Endometrium (tissue), 2 donors: ENCODE measurements around the gene SRRM4.
"Not testable (repeated sequence)": the region's sequence is repeated elsewhere in the genome, so short reads cannot be mapped to it uniquely, and the experiment has no call there.

Experiments
- FAIRE-seq: peaks from 2 replicates; lab custom pipeline; 2012; peaks lifted over from hg19 to GRCh38; lab: Jason Lieb, UNC
- donor health status: control.
- donor health status: control.

SRRM4 gene

GRCh38 chr12:119071176-119071575 lies 89.8 kb downstream of the SRRM4 start:
- FAIRE-seq = no peak

DNA sequence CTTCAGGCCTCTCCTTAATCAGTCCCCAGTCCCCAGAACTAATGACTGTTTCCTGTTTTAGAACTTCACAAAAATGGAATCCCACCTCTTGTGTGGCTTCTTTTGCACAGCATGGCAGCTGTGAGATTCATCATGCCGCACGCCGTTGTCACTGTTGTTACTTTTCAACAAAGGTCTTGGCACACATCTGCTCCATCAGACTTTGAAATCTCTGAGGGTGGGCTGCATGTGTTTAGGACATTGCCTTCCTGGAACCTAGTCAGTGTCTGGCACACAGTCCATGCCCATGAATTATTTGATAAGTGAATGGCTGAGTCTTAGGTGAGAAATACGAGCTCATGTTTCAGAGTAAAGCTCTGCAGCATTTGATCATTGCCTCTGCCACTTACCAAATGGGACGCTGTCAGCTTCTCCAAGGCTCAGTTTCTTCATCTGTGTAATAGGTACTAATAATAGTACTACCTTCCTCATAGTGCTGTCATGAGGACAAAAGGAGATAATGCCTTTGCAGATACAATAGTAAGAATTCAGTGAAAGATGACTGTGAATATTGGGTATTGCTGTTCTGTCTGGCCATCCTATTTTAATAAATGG lies 90.4 kb downstream of the SRRM4 start:
- no peak for FAIRE-seq

GRCh38 chr12:119072440-119072839 lies 91.1 kb downstream of the SRRM4 start:
- no peak for FAIRE-seq

DNA sequence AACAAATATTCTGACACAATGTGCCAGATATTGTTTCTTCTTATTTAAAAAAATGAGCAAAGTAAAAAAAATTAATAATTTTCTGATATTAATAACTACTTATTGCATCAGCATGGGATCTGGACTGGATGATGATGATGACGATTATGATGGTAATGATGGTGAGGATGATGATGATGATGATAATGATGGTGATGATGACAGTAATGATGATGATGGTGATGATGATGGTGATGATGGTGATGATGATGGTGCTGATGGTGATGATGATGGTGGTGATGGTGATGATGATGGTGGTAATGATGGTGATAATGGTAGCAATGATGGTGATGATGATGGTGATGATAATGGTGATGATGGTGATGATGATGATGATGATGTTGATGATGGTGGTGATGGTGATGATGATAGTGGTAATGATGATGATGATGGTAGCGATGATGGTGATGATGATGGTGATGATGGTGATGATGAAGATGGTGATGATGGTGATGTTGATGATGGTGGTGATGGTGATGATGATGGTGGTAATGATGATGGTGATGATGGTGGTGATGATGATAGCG lies 94.0 kb downstream of the SRRM4 start:
- no peak for FAIRE-seq

DNA sequence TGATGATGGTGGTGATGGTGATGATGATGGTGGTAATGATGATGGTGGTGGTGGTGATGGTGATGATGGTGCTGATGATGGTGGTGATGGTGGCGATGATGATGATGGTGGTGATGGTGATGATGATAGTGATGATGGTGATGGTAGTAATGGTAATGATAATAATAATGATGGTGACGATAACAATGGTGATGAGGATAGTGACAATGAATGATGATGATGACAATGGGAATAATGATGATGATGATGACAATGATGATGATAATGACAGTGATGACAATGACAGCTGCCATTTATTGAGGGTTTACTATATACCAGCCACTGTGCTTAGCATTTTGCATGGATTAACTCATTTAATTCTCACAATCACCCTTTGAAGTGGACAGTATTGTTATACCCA lies 94.6 kb downstream of the SRRM4 start:
- no peak for FAIRE-seq

GRCh38 chr12:119079530-119079929 lies 98.2 kb downstream of the SRRM4 start:
- FAIRE-seq = no peak

GRCh38 chr12:119082016-119082415 lies 100.7 kb downstream of the SRRM4 start:
- FAIRE-seq = no peak

DNA sequence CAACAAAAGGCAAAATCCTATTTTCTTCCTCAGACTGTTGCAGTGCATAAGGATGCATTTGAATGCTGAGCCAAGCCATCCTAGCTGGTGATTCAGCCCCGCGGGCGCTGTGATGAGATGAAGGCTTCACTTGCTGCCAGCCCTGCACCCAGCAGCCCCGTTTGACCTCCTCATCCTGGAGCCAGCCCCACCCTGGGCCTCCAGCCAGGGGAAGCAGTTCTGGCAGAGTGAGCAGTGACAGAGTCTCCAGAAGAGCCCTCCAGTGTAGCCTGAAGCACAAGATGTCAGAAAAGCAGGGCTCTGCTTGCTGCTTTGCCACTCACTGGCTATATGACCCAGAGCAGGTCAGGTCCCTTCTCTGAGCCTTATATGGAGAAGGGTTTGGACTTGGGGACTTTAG lies 101.2 kb downstream of the SRRM4 start:
- FAIRE-seq = no peak

- FAIRE-seq = no peak
These were observed 107.5 kb downstream of the SRRM4 start for GRCh38 chr12:119088685-119089379.

DNA sequence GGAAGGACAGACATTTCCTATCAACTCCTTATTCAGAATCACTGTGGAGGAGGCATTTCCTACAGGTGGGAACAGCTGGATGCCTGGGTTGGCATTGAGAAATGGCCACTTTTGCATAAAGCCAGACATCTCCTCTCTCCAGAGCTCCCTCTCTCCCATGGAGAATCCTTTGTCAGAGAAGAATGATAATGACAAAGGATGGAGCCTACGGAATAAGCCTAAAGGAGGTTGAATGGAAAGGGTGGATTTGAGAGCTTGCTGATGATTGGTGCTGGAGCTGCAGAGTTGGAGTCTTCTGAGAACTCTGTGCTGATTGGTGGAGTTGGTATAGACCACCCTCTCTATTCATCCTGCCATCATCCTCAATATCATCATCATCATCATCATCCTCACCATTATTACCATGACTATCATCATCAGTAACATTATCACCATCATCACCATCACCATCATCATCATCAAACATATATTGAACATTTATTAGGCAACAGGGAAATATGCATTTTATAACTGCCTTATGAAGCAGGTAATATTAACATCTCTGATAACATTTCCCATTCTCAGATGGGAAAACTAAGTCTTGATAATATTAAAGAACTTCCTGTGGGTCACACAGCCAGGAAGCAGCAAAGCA lies 108.2 kb downstream of the SRRM4 start:
- no peak for FAIRE-seq

DNA sequence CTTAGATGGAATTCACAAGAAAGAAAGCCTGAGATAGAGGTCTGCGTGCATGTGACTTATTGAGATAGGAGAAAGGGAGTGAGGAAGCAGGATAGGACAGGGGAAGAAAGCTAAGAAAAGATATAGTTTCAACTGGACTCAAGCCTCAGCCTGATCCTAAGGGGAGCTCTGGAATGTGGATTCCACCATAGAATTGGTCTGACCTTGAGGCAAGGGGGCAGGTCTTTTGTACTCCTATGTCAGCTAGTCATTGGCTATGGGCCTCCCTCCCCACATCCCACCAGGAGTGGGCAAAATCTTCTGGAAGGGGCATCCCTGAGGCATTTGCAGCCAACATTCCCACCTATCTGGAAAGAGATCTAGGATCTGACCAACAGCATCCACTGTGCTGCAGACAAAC lies 108.9 kb downstream of the SRRM4 start:
- FAIRE-seq = no peak

GRCh38 chr12:119090865-119091264 lies 109.5 kb downstream of the SRRM4 start:
- FAIRE-seq = no peak

GRCh38 chr12:119096429-119097202 lies 115.3 kb downstream of the SRRM4 start:
- no peak for FAIRE-seq

- no peak for FAIRE-seq
These were observed 119.6 kb downstream of the SRRM4 start for GRCh38 chr12:119100933-119101332.

DNA sequence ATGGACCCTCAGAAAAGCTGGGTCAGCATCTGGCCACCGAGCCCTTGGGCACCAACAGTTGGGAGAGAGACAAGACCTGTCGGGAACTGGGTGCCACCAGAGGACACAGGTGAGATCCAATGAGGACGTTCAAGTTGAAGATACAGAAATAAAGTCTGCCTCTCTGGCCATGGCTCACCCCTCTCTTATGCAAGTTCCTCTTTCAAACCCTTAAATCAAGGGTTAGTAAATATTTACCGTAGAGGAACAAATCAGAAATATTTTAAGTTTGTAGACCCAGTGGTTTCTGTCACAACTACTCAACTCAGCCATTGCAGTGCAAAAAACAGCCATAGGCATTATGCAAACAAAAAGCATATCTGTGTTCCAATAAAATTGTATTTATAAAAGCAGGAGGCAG lies 120.9 kb downstream of the SRRM4 start:
- FAIRE-seq = no peak

GRCh38 chr12:119102714-119103113 lies 121.4 kb downstream of the SRRM4 start:
- no peak for FAIRE-seq

DNA sequence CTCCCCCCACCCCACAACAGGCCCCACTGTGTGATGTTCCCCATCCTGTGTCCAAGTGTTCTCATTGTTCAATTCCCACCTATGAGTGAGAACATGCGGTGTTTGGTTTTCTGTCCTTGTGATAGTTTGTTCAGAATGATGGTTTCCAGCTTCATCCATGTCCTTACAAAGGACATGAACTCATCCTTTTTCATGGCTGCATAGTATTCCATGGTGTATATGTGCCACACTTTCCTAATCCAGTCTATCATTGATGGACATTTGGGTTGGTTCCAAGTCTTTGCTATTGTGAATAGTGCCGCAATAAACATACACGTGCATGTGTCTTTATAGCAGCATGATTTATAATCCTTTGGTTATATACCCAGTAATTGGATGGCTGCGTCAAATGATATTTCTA lies 123.6 kb downstream of the SRRM4 start:
- FAIRE-seq = not testable (repeated sequence)

GRCh38 chr12:119113496-119113986 lies 132.2 kb downstream of the SRRM4 start:
- no peak for FAIRE-seq

GRCh38 chr12:119114294-119114693 lies 133.0 kb downstream of the SRRM4 start:
- no peak for FAIRE-seq

DNA sequence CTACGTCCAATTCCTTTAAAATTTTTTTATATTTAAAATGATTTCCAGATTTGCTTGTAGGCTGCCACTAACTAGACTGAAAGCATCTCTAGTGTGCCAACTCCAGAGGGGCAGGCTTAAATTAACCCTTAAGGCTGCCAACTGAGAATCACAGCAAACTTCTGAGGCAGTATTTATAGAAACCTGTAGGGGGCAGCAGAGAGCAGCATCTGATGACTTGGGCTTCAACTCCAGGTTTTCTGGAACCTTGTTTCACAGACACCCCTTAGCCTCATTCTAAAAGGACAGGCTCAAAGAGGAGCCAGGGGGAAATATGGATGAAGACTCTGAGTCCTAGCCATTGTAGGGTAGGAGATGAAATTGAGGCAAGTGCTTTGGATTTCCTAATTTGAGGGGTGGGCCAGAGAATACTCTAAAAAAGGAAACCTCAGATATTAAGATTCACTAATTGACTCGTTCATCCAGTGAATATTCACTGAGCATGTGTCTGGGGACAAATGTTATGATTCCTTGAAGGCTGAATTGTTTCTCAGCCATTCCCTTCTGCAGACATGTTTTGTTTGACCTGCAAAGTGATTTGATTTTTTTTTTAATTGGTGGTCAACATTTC lies 134.1 kb downstream of the SRRM4 start:
- FAIRE-seq = no peak

- no peak for FAIRE-seq
These were observed 136.6 kb downstream of the SRRM4 start for GRCh38 chr12:119117936-119118335.

GRCh38 chr12:119118625-119119024 lies 137.3 kb downstream of the SRRM4 start:
- no peak for FAIRE-seq
